T47D (cell line): ENCODE measurements around the gene WFDC11.

ENCODE experiments used
- DNase-seq, 2 experiments: peaks; one replicate each; pipeline versions ENCODE4 v3.0.0 to v3.0.0-alpha.2; 2011 to 2012; ENCODE audit warnings: low read depth in 1 of 2, low spot score in 1 of 2
- JUND ChIP-seq: IDR thresholded peaks from 2 replicates; pipeline ENCODE4 v1.6.1; 2012; ENCODE audit warnings: low read depth
- in situ Hi-C: cut with HindIII; loops from 2 replicates; pipeline ENCODE4 v1.10.0; 2016; ENCODE audit warnings: low sequenced_read_pairs, low pct_unique_long_range_greater_than_20kb

The WFDC11 gene

DNA sequence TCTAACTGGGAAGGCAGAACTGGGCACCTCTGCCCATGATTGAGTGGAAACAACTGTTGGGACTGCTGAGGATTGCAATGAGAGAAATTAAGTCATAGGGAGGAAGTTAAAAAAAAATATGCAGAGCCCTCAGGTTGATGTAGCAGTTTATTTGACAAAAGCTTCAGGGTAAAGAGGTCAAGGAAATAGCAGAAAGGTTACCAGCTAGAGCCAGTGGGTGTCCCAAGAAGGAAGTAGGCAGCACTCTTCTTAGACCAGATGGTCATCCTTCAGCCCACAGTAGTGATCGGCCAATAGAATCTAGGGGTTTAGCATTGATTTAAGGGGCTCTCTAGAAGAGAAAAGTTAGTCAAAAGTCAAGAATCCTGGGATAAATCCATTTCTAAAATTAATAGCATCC, 62.2 kb downstream of the WFDC11 start:
- in situ Hi-C loops: no loop called here
- no peak for TF ChIP-seq JUND
- DNase-seq: no peak
